Fibroblast of lung (primary cell): ENCODE results near the gene PALM.

ENCODE experiments used
- CTCF ChIP-seq, 2 donors: IDR thresholded peaks in 1 of 2; conservative IDR thresholded peaks in 1 of 2; 1 replicate in 1 of 2; 2 replicates in 1 of 2; pipeline ENCODE4 v1.5.1; 2011 to 2012; ENCODE audit warnings: low read length in 2 of 2, control low read depth in 1 of 2, inconsistent platforms in 1 of 2, low read depth in 1 of 2, mild to moderate bottlenecking in 1 of 2
- EZH2 ChIP-seq: IDR thresholded peaks from 2 replicates; pipeline ENCODE4 v1.5.1; 2012; ENCODE audit warnings: low read length, control low read depth, mild to moderate bottlenecking; ENCODE audit errors: missing control alignments

GRCh38 chr19:679418-680286 lies 29.1 kb upstream of the PALM start:
- TF ChIP-seq CTCF (conservative IDR thresholded peaks at IDR 0.05 in 1 of 2, IDR thresholded peaks at IDR 0.05 in 1 of 2; ENCODE audit: low read depth in 1 of 2, low read length in 2 of 2): no peak
- no peak for TF ChIP-seq EZH2
